Measurements from ENCODE around the gene MPRIP.

DNA sequence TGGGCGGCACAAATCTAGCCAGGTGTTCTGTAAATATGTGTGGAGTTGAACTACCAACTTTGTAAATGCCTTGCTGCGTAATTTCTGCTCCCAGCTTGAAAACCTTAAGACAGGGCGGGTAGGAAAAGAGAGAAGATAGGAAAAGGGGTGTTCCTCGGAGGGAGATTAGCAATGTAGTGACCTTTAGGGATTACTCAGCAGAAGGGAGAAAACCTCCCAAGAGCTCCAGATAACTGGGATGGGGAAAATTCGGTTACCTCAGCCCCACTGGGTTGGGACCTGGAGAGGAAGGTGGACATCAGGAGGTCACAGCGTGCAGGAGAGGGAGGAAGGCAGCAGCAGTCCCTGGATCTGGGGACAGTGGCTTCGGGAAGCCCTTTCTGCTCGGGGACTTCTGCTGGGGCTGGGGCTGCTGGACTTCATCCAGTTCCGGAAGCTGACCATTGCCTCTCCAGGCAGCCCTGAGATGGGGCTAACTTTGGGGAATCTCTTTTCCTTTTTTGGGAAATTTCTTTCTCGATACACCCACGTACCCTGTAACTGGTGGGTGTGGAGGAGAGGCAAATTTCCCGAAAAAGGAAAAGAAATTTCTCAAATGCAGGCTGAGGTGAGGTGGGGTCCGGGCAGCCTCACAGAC lies 39.2 kb downstream of the MPRIP start:
- TF ChIP-seq, protein P1, sequence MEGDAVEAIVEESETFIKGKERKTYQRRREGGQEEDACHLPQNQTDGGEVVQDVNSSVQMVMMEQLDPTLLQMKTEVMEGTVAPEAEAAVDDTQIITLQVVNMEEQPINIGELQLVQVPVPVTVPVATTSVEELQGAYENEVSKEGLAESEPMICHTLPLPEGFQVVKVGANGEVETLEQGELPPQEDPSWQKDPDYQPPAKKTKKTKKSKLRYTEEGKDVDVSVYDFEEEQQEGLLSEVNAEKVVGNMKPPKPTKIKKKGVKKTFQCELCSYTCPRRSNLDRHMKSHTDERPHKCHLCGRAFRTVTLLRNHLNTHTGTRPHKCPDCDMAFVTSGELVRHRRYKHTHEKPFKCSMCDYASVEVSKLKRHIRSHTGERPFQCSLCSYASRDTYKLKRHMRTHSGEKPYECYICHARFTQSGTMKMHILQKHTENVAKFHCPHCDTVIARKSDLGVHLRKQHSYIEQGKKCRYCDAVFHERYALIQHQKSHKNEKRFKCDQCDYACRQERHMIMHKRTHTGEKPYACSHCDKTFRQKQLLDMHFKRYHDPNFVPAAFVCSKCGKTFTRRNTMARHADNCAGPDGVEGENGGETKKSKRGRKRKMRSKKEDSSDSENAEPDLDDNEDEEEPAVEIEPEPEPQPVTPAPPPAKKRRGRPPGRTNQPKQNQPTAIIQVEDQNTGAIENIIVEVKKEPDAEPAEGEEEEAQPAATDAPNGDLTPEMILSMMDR (optimal IDR thresholded peaks at IDR 0.05 in 1 of 3, IDR thresholded peaks at IDR 0.05 in 1 of 3, conservative IDR thresholded peaks at IDR 0.05 in 1 of 3; ENCODE audit: extremely low read depth in 1 of 3, insufficient read depth in 2 of 3, low read length in 3 of 3): no peak
- no peak for TF ChIP-seq EZH2 (IDR thresholded peaks at IDR 0.05; ENCODE audit: low read length)
